ENCODE measurements around the gene LIN7C. TPM values are rescaled to one million over a fixed set of nuclear protein-coding genes. Genes with fewer than 3 reads are reported as not detected.
"Not testable (repeated sequence)": the region's sequence is repeated elsewhere in the genome, so short reads cannot be mapped to it uniquely, and the experiment has no call there.

Gene LIN7C
- total RNA-seq (2014; rRNA removed; shearing (Covaris generic)): 44.2 and 45.3 TPM in 2 replicates

- DNase-seq (ENCODE audit: low read depth): peak; percentile 96
These were observed at the start of gene LIN7C for GRCh38 chr11:27506200-27507182. Gene LIN7C (minus strand): TSS chr11:27506769. CDS start chr11:27506752, 17 bp downstream.

- DNase-seq (ENCODE audit: low read depth): no peak
These were observed 48.7 kb upstream of the LIN7C start for GRCh38 chr11:27555264-27555663.

GRCh38 chr11:27553186-27553585 lies 46.6 kb upstream of the LIN7C start:
- DNase-seq (ENCODE audit: low read depth): peak; percentile 78

GRCh38 chr11:27552341-27552740 lies 45.8 kb upstream of the LIN7C start:
- no peak for DNase-seq (ENCODE audit: low read depth)

- DNase-seq (ENCODE audit: low read depth): no peak
These were observed 44.6 kb upstream of the LIN7C start for GRCh38 chr11:27551127-27551526.

GRCh38 chr11:27545946-27546345 lies 39.4 kb upstream of the LIN7C start:
- no peak for DNase-seq (ENCODE audit: low read depth)

GRCh38 chr11:27545035-27545434 lies 38.5 kb upstream of the LIN7C start:
- DNase-seq (ENCODE audit: low read depth): no peak

GRCh38 chr11:27541790-27542189 lies 35.2 kb upstream of the LIN7C start:
- DNase-seq (ENCODE audit: low read depth): no peak

GRCh38 chr11:27540051-27540450 lies 33.5 kb upstream of the LIN7C start:
- DNase-seq (ENCODE audit: low read depth): no peak

GRCh38 chr11:27535103-27535502 lies 28.5 kb upstream of the LIN7C start:
- no peak for DNase-seq (ENCODE audit: low read depth)

- DNase-seq (ENCODE audit: low read depth): no peak
These were observed 26.2 kb upstream of the LIN7C start for GRCh38 chr11:27532652-27533325.

GRCh38 chr11:27528712-27529111 lies 22.1 kb upstream of the LIN7C start:
- DNase-seq (ENCODE audit: low read depth): no peak

- DNase-seq (ENCODE audit: low read depth): no peak
These were observed 20.0 kb upstream of the LIN7C start for GRCh38 chr11:27526535-27526934.

- no peak for DNase-seq (ENCODE audit: low read depth)
These were observed 19.4 kb upstream of the LIN7C start for GRCh38 chr11:27525824-27526516.

- peak; percentile 57 for DNase-seq (ENCODE audit: low read depth)
These were observed 17.6 kb upstream of the LIN7C start for GRCh38 chr11:27524155-27524554.

- no peak for DNase-seq (ENCODE audit: low read depth)
These were observed 13.7 kb upstream of the LIN7C start for GRCh38 chr11:27520226-27520625.

GRCh38 chr11:27518518-27518917 lies 11.9 kb upstream of the LIN7C start:
- DNase-seq (ENCODE audit: low read depth): no peak

GRCh38 chr11:27517490-27517889 lies 10.9 kb upstream of the LIN7C start:
- not testable (repeated sequence) for DNase-seq (ENCODE audit: low read depth)

- DNase-seq (ENCODE audit: low read depth): peak; percentile 67
These were observed 8.0 kb upstream of the LIN7C start for GRCh38 chr11:27514558-27514957.

GRCh38 chr11:27514076-27514475 lies 7.5 kb upstream of the LIN7C start:
- DNase-seq (ENCODE audit: low read depth): no peak

GRCh38 chr11:27513389-27513788 lies 6.8 kb upstream of the LIN7C start:
- no peak for DNase-seq (ENCODE audit: low read depth)

- no peak for DNase-seq (ENCODE audit: low read depth)
These were observed 5.7 kb upstream of the LIN7C start for GRCh38 chr11:27512238-27512637.

Data from Daoy (cell line).